Dedifferentiated amniotic fluid mesenchymal stem cell (primary cell): ENCODE data around the gene TAS2R38.

Experiments
- DNase-seq: peaks from one replicate; pipeline ENCODE4 v3.0.0-alpha.2; 2016; ENCODE audit errors: extremely low spot score

The TAS2R38 gene

GRCh38 chr7:141976524-141977245 is 3.1 kb upstream of the TAS2R38 start:
- DNase-seq, result no peak

- DNase-seq, result peak; percentile 64
These were observed 2.4 kb upstream of the TAS2R38 start for GRCh38 chr7:141975806-141976523.

GRCh38 chr7:141974831-141975230 is 1.3 kb upstream of the TAS2R38 start:
- DNase-seq, result no peak

GRCh38 chr7:141960687-141961422 is 12.7 kb downstream of the TAS2R38 start:
- no peak for DNase-seq

- no peak for DNase-seq
These were observed 17.5 kb downstream of the TAS2R38 start for GRCh38 chr7:141956084-141956483.

- DNase-seq, result no peak
These were observed 19.2 kb downstream of the TAS2R38 start for GRCh38 chr7:141954334-141954733.

GRCh38 chr7:141952461-141952860 is 21.1 kb downstream of the TAS2R38 start:
- DNase-seq, result no peak

- DNase-seq, result no peak
These were observed 22.8 kb downstream of the TAS2R38 start for GRCh38 chr7:141950806-141951205.

GRCh38 chr7:141949911-141950310 is 23.7 kb downstream of the TAS2R38 start:
- DNase-seq, result no peak

GRCh38 chr7:141949451-141949850 is 24.1 kb downstream of the TAS2R38 start:
- no peak for DNase-seq

GRCh38 chr7:141949021-141949420 is 24.6 kb downstream of the TAS2R38 start:
- no peak for DNase-seq

GRCh38 chr7:141946796-141947195 is 26.8 kb downstream of the TAS2R38 start, which contains the start of gene CLEC5A:
TSS of gene CLEC5A (minus strand) at chr7:141946974. CDS start at chr7:141946292, 682 bp downstream.
- no peak for DNase-seq

GRCh38 chr7:141945356-141945755 is 28.2 kb downstream of the TAS2R38 start:
- DNase-seq, result no peak

GRCh38 chr7:141944811-141945210 is 28.8 kb downstream of the TAS2R38 start:
- no peak for DNase-seq

GRCh38 chr7:141943846-141944245 is 29.7 kb downstream of the TAS2R38 start:
- no peak for DNase-seq

- DNase-seq, result no peak
These were observed 32.5 kb downstream of the TAS2R38 start for GRCh38 chr7:141941075-141941474.

GRCh38 chr7:141930211-141930610 is 43.4 kb downstream of the TAS2R38 start:
- no peak for DNase-seq

GRCh38 chr7:141928845-141929195 is 44.8 kb downstream of the TAS2R38 start:
- no peak for DNase-seq

GRCh38 chr7:141928146-141928844 is 45.3 kb downstream of the TAS2R38 start:
- no peak for DNase-seq
